ENCODE measurements around the gene RABL6.
"Not testable (repeated sequence)": the region's sequence is repeated elsewhere in the genome, so short reads cannot be mapped to it uniquely, and the experiment has no call there.

Gene RABL6

DNA sequence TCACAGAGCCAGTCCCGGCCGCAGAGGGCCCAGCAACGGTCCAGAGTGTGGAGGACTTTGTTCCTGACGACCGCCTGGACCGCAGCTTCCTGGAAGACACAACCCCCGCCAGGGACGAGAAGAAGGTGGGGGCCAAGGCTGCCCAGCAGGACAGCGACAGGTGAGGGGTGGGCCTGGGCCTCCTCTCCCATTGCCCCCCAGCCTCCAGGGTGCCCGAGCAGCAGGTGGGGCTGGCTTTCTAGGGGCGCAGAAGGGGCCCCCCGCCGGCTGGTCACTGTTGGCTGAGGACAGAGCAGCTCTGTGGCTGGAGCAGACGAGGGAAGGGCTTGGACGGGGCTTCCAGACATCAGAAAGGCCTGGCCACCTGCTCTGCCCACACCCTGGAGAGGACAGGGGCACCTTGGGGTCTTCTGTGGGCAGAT, 30.1 kb downstream of the RABL6 start:
- DNase-seq: not testable (repeated sequence)

DNA sequence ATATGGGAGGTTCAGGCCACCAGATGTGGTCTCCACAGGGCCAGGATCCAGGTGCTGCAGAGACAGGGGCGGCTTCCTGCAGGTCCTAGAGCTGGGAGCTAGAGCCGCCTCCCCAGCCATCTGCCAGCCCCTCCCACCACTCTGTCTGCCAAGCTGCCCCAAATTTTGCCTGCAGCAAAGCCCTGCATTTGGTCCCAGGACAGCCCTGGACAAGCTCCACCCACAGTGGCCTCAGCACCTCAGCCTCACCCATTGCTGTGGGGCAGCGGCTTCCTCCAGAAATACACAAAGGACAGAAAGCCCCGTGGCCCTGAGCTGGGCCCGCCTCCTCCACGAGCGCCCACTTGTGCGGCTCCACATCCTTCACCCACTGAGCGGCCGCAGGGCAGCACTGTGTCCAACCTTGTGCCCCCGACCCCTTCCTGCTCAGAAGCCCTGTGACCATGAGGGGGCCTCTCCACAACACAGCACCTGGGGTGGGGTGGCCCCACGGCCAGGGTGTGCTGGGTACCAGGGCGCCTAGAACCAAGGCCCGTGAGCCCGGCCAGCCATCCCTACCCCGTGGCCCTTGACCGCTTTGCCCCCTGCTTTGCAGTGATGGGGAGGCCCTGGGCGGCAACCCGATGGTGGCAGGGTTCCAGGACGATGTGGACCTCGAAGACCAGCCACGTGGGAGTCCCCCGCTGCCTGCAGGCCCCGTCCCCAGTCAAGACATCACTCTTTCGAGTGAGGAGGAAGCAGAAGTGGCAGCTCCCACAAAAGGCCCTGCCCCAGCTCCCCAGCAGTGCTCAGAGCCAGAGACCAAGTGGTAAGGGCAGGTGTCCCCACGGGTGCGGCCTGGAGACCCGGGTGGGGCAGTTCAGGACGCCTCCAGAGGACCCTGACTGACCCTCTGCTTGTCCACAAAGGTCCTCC, 30.8 kb downstream of the RABL6 start:
- no peak for DNase-seq

GRCh38 chr9:136839229-136840139, 31.7 kb downstream of the RABL6 start:
- DNase-seq: no peak

- DNase-seq: no peak
These were observed 32.6 kb downstream of the RABL6 start for GRCh38 chr9:136840140-136840876.

- DNase-seq: peak; percentile 53
These were observed 33.3 kb downstream of the RABL6 start for GRCh38 chr9:136840877-136841645.

DNA sequence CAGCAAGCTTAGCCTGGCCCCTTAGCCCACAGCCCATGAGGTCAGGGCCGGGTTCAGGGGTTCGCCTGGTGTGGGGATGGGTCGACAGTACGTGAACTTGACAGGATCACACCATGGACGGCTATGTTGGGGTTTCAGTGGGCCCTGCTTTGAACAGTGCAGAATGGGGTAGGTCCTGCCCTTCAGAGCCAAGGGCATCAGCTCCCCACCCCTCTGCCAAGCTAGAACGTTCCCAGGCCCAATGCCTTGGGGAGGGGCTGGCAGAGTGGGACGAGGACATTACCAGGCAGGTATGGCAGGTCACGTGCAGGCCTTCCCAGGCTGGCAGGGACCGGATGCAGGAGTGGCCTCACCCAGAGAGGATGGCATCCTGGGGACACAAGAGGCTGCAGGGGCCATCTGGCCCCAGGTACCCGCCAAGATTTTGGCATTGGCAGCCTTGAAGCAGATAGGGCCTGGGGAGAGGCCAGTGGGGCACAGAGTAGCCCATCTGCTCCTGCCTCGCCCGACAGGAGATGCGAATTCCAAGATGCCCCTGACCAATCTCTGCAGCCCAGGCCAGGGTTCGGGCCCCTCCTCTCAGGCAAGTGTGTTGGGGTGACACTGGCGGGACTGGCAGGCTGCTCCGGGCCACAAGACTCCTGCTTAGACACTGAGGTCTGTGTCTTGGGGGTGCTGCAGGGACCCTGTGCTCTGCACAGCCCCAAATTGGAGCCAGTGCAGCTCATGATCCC, 34.1 kb downstream of the RABL6 start:
- DNase-seq: not testable (repeated sequence)

GRCh38 chr9:136842380-136842948, 34.7 kb downstream of the RABL6 start, which contains the start of gene AJM1:
AJM1 (plus strand) TSS chr9:136842478; CDS start chr9:136844415, 1,937 bp downstream.
- DNase-seq: peak; percentile 69

- not testable (repeated sequence) for DNase-seq
These were observed 35.5 kb downstream of the RABL6 start for GRCh38 chr9:136843159-136843800.

DNA sequence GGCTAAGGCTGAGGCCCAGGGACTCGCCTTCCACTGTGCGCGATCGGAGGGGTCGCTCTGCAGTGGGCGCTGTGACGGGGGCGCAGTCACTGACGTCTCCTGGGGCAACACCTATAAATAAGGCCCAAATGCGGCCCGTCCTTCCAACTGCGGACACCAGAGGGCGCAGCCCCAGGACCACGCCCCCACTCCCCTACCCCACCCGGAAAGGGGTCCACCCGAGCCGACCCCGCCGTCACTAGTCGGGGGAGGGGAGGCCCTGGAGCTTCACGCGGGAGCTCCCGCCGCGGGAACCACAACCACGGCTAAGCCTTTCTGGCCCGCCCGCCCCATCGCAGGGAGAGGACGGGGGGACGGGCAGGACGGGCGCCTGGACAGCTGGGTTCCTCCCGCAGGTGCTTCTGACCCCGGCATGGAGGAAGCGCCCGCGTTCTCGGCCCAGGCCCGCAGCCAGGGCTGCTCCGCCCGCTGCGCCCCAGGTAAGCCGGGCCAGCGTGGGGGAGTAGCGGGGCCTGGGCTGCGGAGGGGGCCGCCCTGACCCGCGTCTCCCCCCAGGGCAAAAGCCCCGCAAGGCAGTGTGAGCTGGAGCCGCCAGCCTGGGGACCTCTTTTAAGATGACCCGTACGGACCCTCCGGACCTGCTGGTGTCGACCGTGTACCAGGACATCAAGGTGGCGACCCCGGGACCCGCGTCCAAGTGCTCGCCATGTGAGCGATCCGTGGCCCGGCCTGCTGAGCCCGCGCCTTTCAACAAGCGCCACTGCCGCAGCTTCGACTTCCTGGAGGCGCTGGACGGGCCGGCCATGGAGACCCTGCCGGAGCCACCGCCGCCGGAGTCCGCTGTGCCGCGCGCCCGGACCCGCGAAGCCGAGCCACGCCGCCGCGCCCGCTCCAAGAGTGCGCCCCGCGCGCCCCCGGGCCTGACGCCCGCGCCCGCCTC, 36.3 kb downstream of the RABL6 start:
- DNase-seq: not testable (repeated sequence)

GRCh38 chr9:136844761-136845464, 37.2 kb downstream of the RABL6 start:
- no peak for DNase-seq

GRCh38 chr9:136845465-136846260, 37.9 kb downstream of the RABL6 start:
- DNase-seq: no peak

- no peak for DNase-seq
These were observed 38.8 kb downstream of the RABL6 start for GRCh38 chr9:136846376-136847087.

GRCh38 chr9:136847088-136847825, 39.5 kb downstream of the RABL6 start:
- peak; percentile 80 for DNase-seq

- peak; percentile 82 for DNase-seq
These were observed 40.2 kb downstream of the RABL6 start for GRCh38 chr9:136847826-136848392.

DNA sequence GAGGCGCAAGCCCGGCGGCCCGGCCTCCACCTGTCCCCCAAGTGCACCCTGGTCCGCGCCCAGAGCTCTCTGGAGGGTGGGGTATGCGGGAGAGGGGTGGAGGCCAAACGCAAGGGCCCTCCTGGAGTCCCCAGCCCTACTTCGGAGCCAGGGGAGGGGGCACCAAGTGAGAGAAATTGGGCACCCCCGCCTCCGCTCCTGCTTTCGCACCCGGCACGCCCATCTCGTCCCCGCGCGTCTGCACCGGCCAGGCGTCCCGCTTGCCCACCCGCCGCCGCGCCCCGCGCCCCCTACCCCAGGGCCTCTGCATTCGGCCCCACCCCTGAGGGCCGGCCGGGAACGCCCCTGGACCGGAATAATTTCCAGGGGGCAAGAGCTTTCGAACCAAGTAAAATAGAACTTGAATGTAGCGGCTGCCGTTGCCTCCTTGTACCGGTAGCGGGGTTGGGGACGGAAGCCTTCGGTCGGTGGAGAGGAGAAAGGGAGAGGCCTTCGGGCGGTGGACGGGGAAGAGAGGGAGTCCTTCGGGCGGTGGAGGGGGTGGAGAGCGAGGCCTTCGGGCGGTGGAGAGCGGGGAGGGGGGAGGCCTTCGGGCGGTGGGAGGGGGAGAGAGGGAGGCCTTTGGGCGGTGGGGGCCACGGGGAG, 40.8 kb downstream of the RABL6 start:
- DNase-seq: no peak
